H9 (cell line): ENCODE measurements around the gene DYNC1H1. TPM values are rescaled to one million over a fixed set of nuclear protein-coding genes. Genes with fewer than 3 reads are reported as not detected.

Experiments used
- DNase-seq: peaks from one replicate; pipeline ENCODE4 v3.0.0-alpha.2; 2017
- H2AFZ ChIP-seq: one replicate; pipeline ENCODE4 v1.6.1; 2013; ENCODE audit warnings: mild to moderate bottlenecking, low read length, control low read depth, moderate library complexity
- H2AK5ac ChIP-seq: 2 replicates; pipeline ENCODE4 v1.6.1; 2013; ENCODE audit warnings: low read length, control low read depth, mixed read lengths; ENCODE audit not compliant: insufficient read length
- H2BK120ac ChIP-seq: one replicate; pipeline ENCODE4 v1.6.1; 2013; ENCODE audit warnings: low read depth, mild to moderate bottlenecking, low read length, control low read depth, inconsistent platforms; ENCODE audit not compliant: poor library complexity, severe bottlenecking
- H2BK12ac ChIP-seq: 2 replicates; pipeline ENCODE4 v1.6.1; 2013; ENCODE audit warnings: low read length, control low read depth, mixed read lengths, low read depth; ENCODE audit not compliant: insufficient read length
- H2BK15ac ChIP-seq: 2 replicates; pipeline ENCODE4 v1.6.1; 2013; ENCODE audit warnings: low read depth, low read length, control low read depth
- H2BK20ac ChIP-seq: one replicate; pipeline ENCODE4 v1.6.1; 2013; ENCODE audit warnings: low read depth, mild to moderate bottlenecking, low read length, control low read depth, inconsistent platforms; ENCODE audit not compliant: poor library complexity, severe bottlenecking
- H2BK5ac ChIP-seq: 2 replicates; pipeline ENCODE4 v1.6.1; 2013; ENCODE audit warnings: low read length, control low read depth, mixed read lengths; ENCODE audit not compliant: insufficient read length
- H3K14ac ChIP-seq: 2 replicates; pipeline ENCODE4 v1.6.1; 2013; ENCODE audit warnings: low read length, control low read depth; ENCODE audit not compliant: insufficient read depth
- H3K18ac ChIP-seq: 2 replicates; pipeline ENCODE4 v1.6.1; 2013; ENCODE audit warnings: low read depth, mild to moderate bottlenecking, mixed read lengths, low read length, control low read depth; ENCODE audit not compliant: insufficient read length
- H3K23ac ChIP-seq: 2 replicates; pipeline ENCODE4 v1.6.1; 2013; ENCODE audit warnings: low read length, control low read depth, mixed read lengths, low read depth; ENCODE audit not compliant: insufficient read length
- H3K23me2 ChIP-seq: 2 replicates; pipeline ENCODE4 v1.6.1; 2013; ENCODE audit warnings: low read depth, mild to moderate bottlenecking, mixed read lengths, low read length, control low read depth; ENCODE audit not compliant: insufficient read length, poor library complexity, severe bottlenecking
- H3K27ac ChIP-seq: 2 replicates; pipeline ENCODE4 v1.5.1; 2013; ENCODE audit warnings: low read length, control low read depth, mixed read lengths, low read depth; ENCODE audit not compliant: insufficient read length
- H3K27me3 ChIP-seq: 2 replicates; pipeline ENCODE4 v1.6.1; 2013; ENCODE audit warnings: low read length, control low read depth, inconsistent platforms; ENCODE audit not compliant: insufficient read depth
- H3K4ac ChIP-seq: 2 replicates; pipeline ENCODE4 v1.6.1; 2013; ENCODE audit warnings: low read depth, mild to moderate bottlenecking, control low read depth, inconsistent platforms, low read length, moderate library complexity
- H3K4me1 ChIP-seq: 2 replicates; pipeline ENCODE4 v1.6.1; 2013; ENCODE audit warnings: low read length, control low read depth, inconsistent platforms; ENCODE audit not compliant: insufficient read depth
- H3K4me2 ChIP-seq: 2 replicates; pipeline ENCODE4 v1.6.1; 2013; ENCODE audit warnings: low read length, control low read depth, mixed read lengths; ENCODE audit not compliant: insufficient read length, insufficient read depth
- H3K56ac ChIP-seq: 2 replicates; pipeline ENCODE4 v1.6.1; 2013; ENCODE audit warnings: low read depth, mild to moderate bottlenecking, mixed read lengths, low read length, control low read depth; ENCODE audit not compliant: insufficient read length
- H3K79me1 ChIP-seq: 2 replicates; pipeline ENCODE4 v1.6.1; 2013; ENCODE audit warnings: low read depth, mild to moderate bottlenecking, moderate library complexity, low read length, control low read depth, inconsistent platforms; ENCODE audit not compliant: insufficient read depth, poor library complexity, severe bottlenecking
- H3K79me2 ChIP-seq: 2 replicates; pipeline ENCODE4 v1.6.1; 2013; ENCODE audit warnings: low read length, control low read depth, inconsistent platforms; ENCODE audit not compliant: insufficient read depth
- H3K9ac ChIP-seq: 2 replicates; pipeline ENCODE4 v1.6.1; 2013; ENCODE audit warnings: low read length, control low read depth, mixed read lengths; ENCODE audit not compliant: insufficient read length; ENCODE audit errors: extremely low read depth
- H3K9me3 ChIP-seq: one replicate; pipeline ENCODE4 v1.6.1; 2013; ENCODE audit warnings: low read depth, low read length, inconsistent platforms; ENCODE audit not compliant: control insufficient read depth
- H3T11ph ChIP-seq: one replicate; pipeline ENCODE4 v1.6.1; 2013; ENCODE audit warnings: mild to moderate bottlenecking, low read length, control low read depth, inconsistent platforms
- H4K20me1 ChIP-seq: one replicate; pipeline ENCODE4 v1.6.1; 2013; ENCODE audit not compliant: control insufficient read depth, insufficient read length, insufficient read depth
- H4K5ac ChIP-seq: 2 replicates; pipeline ENCODE4 v1.6.1; 2013; ENCODE audit warnings: low read depth, mild to moderate bottlenecking, mixed read lengths, low read length, control low read depth; ENCODE audit not compliant: insufficient read length
- H4K8ac ChIP-seq: replicated peaks from 2 replicates; pipeline ENCODE4 v1.6.1; 2013; ENCODE audit warnings: low read length, control low read depth, mixed read lengths, low read depth; ENCODE audit not compliant: insufficient read length
- H4K91ac ChIP-seq: 2 replicates; pipeline ENCODE4 v1.6.1; 2013; ENCODE audit warnings: low read depth, mild to moderate bottlenecking, moderate library complexity, mixed read lengths, low read length, control low read depth; ENCODE audit not compliant: insufficient read length
- H3K27ac Mint-ChIP-seq, 3 experiments: 2 replicates in 2 of 3; 3 replicates in 1 of 3; pipeline ENCODE4 v1.8.0; 2020 to 2021; ENCODE audit warnings: mixed read lengths in 3 of 3, mild to moderate bottlenecking in 1 of 3, moderate library complexity in 1 of 3
- H3K27me3 Mint-ChIP-seq: 2 replicates; pipeline ENCODE4 v1.8.0; 2021; ENCODE audit warnings: low read depth, mild to moderate bottlenecking, moderate library complexity, mixed read lengths
- H3K36me3 Mint-ChIP-seq, 3 experiments: 2 replicates in 2 of 3; 3 replicates in 1 of 3; pipeline ENCODE4 v1.8.0; 2020 to 2021; ENCODE audit warnings: low read depth in 3 of 3, mixed read lengths in 3 of 3; ENCODE audit not compliant: insufficient read depth in 1 of 3
- H3K4me1 Mint-ChIP-seq, 2 experiments: 2 replicates each; pipeline ENCODE4 v1.8.0; 2020; ENCODE audit warnings: mixed read lengths in 2 of 2
- H3K4me3 Mint-ChIP-seq, 2 experiments: 2 replicates in 1 of 2; 3 replicates in 1 of 2; pipeline ENCODE4 v1.8.0; 2020 to 2021; ENCODE audit warnings: mild to moderate bottlenecking in 2 of 2, mixed read lengths in 2 of 2, moderate library complexity in 1 of 2
- H3K9me3 Mint-ChIP-seq, 2 experiments: 2 replicates in 1 of 2; 3 replicates in 1 of 2; pipeline ENCODE4 v1.8.0; 2020; ENCODE audit warnings: mild to moderate bottlenecking in 2 of 2, mixed read lengths in 2 of 2, moderate library complexity in 1 of 2
- CTCF ChIP-seq: fragments of 200-600 bp; sonication (generic); conservative IDR thresholded peaks from 3 replicates; pipeline ENCODE4 v1.8.0; 2021; ENCODE audit warnings: antibody characterized with exemption, mild to moderate bottlenecking
- WGBS: extraction: QIAGEN DNeasy Blood & Tissue Kit; methylation state at CpG from one replicate; pipeline ENCODE4 v1.1.7; 2013; ENCODE audit warnings: missing lambda C conversion rate, low lambda C conversion rate, mixed read lengths; ENCODE audit not compliant: insufficient read length; ENCODE audit errors: extremely low coverage; 5-methylcytosine and 5-hydroxymethylcytosine counted together
- total RNA-seq: library from RNA; stranded (reverse); gene quantifications from 2 replicates; pipeline ENCODE4 v1.2.1, GENCODE V29; 2021

The DYNC1H1 gene
- total RNA-seq, 1 experiment from 2014 or later: 359 TPM

GRCh38 chr14:102066041-102066451 lies 101.7 kb downstream of the DYNC1H1 start:
- Histone ChIP-seq H3K56ac (no peak overlapping the region), H2BK5ac (no peak overlapping the region), H3K4me1 (no peaks in the 10 kb centered on the region), H3K14ac (no peak overlapping the region), H2AK5ac (no peak overlapping the region), H3K23me2 (no peaks in the 10 kb centered on the region), H3K9ac (no peak overlapping the region), H3T11ph (no peak overlapping the region), H3K27ac (no peak overlapping the region), H2AFZ (no peak overlapping the region), H2BK120ac (no peak overlapping the region), H4K91ac (no peak overlapping the region), H3K18ac (no peak overlapping the region), H4K5ac (no peak overlapping the region), H3K79me2 (no peaks in the 10 kb centered on the region), H3K79me1 (no peaks in the 10 kb centered on the region), H4K20me1 (no peaks in the 10 kb centered on the region), H4K8ac (no peak overlapping the region), H3K23ac (no peak overlapping the region), H2BK15ac (no peak overlapping the region), H3K4me2 (no peak overlapping the region), H3K4ac (no peak overlapping the region), H3K27me3 (no peaks in the 10 kb centered on the region), H2BK12ac (no peak overlapping the region), H2BK20ac (no peak overlapping the region), H3K9me3 (no peaks in the 10 kb centered on the region)
- peak; percentile 20 for DNase-seq
- no CpG with 5 or more reads among the region's 12 CpGs for WGBS
- no peaks in the 10 kb centered on the region; a peak in 1 of 5 replicates for H3K9me3 Mint-ChIP-seq
- no peaks in the 10 kb centered on the region; the same call in 1 of the 2 replicates for H3K27me3 Mint-ChIP-seq
- H3K4me1 Mint-ChIP-seq: peaks cover 5% of the 10 kb centered on the region in 2 experiments; a peak in 3 of 4 replicates
- H3K27ac Mint-ChIP-seq: no peak overlapping the region; a peak in 1 of 7 replicates
- TF ChIP-seq CTCF: no peak
- H3K4me3 Mint-ChIP-seq: no peak overlapping the region
- H3K36me3 Mint-ChIP-seq: no peaks in the 10 kb centered on the region
